Brain microvascular endothelial cell (primary cell): ENCODE results near the gene GID8.

Experiments used
- DNase-seq: peaks from one replicate; pipeline ENCODE4 v3.0.0-alpha.2; 2020
- H3K27ac ChIP-seq: fragments of 250-450 bp; sonication (Bioruptor Pico); 2 replicates; pipeline ENCODE4 v1.5.1; 2020; ENCODE audit warnings: mild to moderate bottlenecking, moderate library complexity
- H3K27me3 ChIP-seq: fragments of 250-450 bp; sonication (Bioruptor Pico); replicated peaks from 2 replicates; pipeline ENCODE4 v1.5.1; 2020; ENCODE audit warnings: mild to moderate bottlenecking
- H3K36me3 ChIP-seq: fragments of 250-450 bp; sonication (Bioruptor Pico); replicated peaks from 2 replicates; pipeline ENCODE4 v1.5.1; 2020; ENCODE audit warnings: mild to moderate bottlenecking
- H3K4me3 ChIP-seq: 2 replicates; pipeline ENCODE4 v1.5.1; 2011; ENCODE audit warnings: low read depth, mild to moderate bottlenecking, control low read depth, low read length, moderate library complexity
- CTCF ChIP-seq: IDR thresholded peaks from 2 replicates; pipeline ENCODE4 v1.5.1; 2011; ENCODE audit warnings: low read depth, mild to moderate bottlenecking, moderate library complexity, low read length, control low read depth, inconsistent platforms; ENCODE audit errors: missing control alignments
- in situ Hi-C: cut with HindIII; loops from 2 replicates; pipeline ENCODE4 v1.10.0; 2017; ENCODE audit warnings: low sequenced_read_pairs, low pct_ligation_motif_present

The GID8 gene

DNA sequence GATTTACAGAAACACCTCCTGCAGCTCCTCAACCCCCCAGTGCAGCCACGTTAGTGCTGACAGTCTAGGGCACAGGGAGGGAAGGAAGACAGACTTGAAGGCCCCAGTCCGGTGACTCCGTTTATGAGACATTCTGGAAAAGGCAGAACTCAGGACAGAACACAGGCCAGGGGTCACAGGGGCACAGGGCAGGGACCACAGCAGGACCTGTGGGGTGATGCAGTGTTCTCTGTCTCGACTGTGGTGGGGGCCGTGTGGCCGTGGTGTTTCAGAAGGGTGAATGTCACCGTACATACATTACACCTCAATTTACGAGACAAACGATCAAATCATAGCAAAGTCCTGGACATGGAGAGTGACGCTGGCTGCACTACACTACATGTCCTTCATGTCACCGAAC, 57.5 kb downstream of the GID8 start:
- no peak overlapping the region for H3K4me3 ChIP-seq
- peaks cover 46% of the 10 kb centered on the region for H3K27me3 ChIP-seq
- in situ Hi-C loops, result no loop called here
- H3K36me3 ChIP-seq, result no peaks in the 10 kb centered on the region
- no peak overlapping the region for H3K27ac ChIP-seq
- TF ChIP-seq CTCF, result no peak
- no peak for DNase-seq

GRCh38 chr20:62995898-62996595, 58.1 kb downstream of the GID8 start:
- no peaks in the 10 kb centered on the region for H3K36me3 ChIP-seq
- DNase-seq, result no peak
- H3K27me3 ChIP-seq, result peaks cover 50% of the 10 kb centered on the region
- no peak for TF ChIP-seq CTCF
- no peak overlapping the region for H3K4me3 ChIP-seq
- H3K27ac ChIP-seq, result no peak overlapping the region
- in situ Hi-C loops, result no loop called here

DNA sequence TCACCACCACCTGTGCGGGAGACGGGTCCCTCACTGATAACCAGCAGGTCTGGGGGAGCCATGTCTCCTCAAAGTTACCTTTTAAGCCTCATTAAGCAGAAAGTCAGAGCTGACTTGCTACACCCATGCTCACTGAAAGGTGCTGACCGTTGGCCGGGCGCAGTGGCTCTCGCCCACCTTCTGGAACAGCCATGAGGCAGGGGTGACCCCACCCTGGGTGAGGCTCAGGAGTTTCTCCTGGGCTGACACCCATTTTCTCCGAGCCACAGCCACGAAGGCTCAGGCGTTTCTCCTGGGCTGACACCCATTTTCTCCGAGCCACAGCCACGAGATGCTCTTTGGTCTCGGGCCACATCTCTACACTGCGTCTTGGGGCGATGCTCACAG, 58.6 kb downstream of the GID8 start:
- Histone ChIP-seq H3K36me3 (no peaks in the 10 kb centered on the region), H3K27ac (no peak overlapping the region), H3K27me3 (peaks cover 55% of the 10 kb centered on the region), H3K4me3 (no peak overlapping the region)
- no peak for TF ChIP-seq CTCF
- in situ Hi-C loops, result no loop called here
- no peak for DNase-seq

DNA sequence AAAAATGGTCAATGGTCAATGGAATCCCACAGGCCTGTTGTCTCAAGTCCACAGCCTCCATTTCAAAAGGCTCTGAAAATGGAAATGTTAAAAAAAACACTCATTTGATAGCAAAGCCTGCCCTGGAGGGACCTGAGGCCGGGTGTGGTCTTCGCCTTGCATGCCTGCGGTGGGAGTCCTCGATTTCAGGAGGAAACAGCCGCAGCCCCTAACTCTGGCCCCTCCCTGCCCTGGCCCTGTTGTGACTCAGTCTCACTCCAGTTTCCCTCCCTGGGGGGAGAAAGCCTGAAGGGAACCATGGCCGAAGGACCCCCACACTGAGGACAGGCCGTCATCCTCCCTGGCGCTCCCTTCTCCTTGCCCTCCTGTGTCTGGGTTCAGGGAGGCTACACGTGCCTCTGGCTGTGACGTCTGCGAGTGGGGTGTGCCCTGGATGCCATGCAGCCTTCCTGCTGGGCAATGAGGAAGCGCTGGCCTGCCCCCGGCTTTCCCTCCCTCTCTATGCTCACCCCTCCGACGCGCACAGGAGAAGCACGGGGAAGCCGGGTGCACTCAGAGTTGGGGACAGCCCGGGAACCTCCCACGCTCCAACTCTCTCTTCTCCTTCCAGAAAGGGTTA, 59.6 kb downstream of the GID8 start:
- in situ Hi-C loops, result no loop called here
- TF ChIP-seq CTCF, result no peak
- no peak overlapping the region for H3K27ac ChIP-seq
- no peak for DNase-seq
- peaks cover 58% of the 10 kb centered on the region for H3K27me3 ChIP-seq
- H3K36me3 ChIP-seq, result no peaks in the 10 kb centered on the region
- H3K4me3 ChIP-seq, result no peak overlapping the region
